Upper lobe of left lung (tissue), 6 donors: Measurements from ENCODE around the gene MMP19. TPM values are rescaled to one million over a fixed set of nuclear protein-coding genes. Genes with fewer than 3 reads are reported as not detected.

Source experiments
- ATAC-seq, 2 donors: fragments of 200-7000 bp; cut with Tn5 transposase; one replicate each; pipeline ENCODE4 v1.9.1; 2022; ENCODE audit warnings: mild to moderate bottlenecking in 2 of 2, moderate library complexity in 2 of 2; ENCODE audit not compliant: low FRiP score in 2 of 2
- DNase-seq, 2 donors: peaks; one replicate each; pipeline ENCODE4 v3.0.0-alpha.2; 2019 to 2020
- H3K27ac ChIP-seq, 4 donors: fragments of 200-600 bp; sonication (generic); one replicate each; pipeline ENCODE4 v1.5.1; 2016 to 2019
- H3K27me3 ChIP-seq, 4 donors: fragments of 200-600 bp; sonication (generic); one replicate each; pipeline ENCODE4 v1.5.1; 2017 to 2019
- H3K36me3 ChIP-seq, 4 donors: fragments of 200-600 bp; sonication (generic); one replicate each; pipeline ENCODE4 v1.5.1; 2016 to 2019
- H3K4me1 ChIP-seq, 4 donors: fragments of 200-600 bp; sonication (generic); one replicate each; pipeline ENCODE4 v1.5.1; 2018 to 2019
- H3K4me3 ChIP-seq, 4 donors: fragments of 200-600 bp; sonication (generic); one replicate each; pipeline ENCODE4 v1.5.1; 2017 to 2019; ENCODE audit warnings: mild to moderate bottlenecking in 2 of 4, moderate library complexity in 1 of 4
- H3K9me3 ChIP-seq, 4 donors: fragments of 200-600 bp; sonication (generic); one replicate each; pipeline ENCODE4 v1.5.1; 2018 to 2019
- EP300 ChIP-seq, 4 donors: sonication (generic); formaldehyde crosslinking; IDR thresholded peaks; one replicate each; pipeline ENCODE4 v1.5.1; 2017; ENCODE audit warnings: antibody characterized with exemption in 4 of 4, control low read depth in 2 of 4
- POLR2A ChIP-seq, 4 donors: fragments of 450-650 bp; IDR thresholded peaks; one replicate each; pipeline ENCODE4 v1.5.1; 2016 to 2017; ENCODE audit warnings: antibody characterized with exemption in 4 of 4, mild to moderate bottlenecking in 2 of 4
- POLR2AphosphoS5 ChIP-seq, 2 donors: sonication (generic); formaldehyde crosslinking; IDR thresholded peaks; one replicate each; pipeline ENCODE4 v1.5.1; 2017; ENCODE audit warnings: antibody characterized with exemption in 2 of 2
- WGBS, 2 donors: methylation state at CpG; one replicate each; pipeline ENCODE4 v1.1.5; 2017 to 2018; 5-methylcytosine and 5-hydroxymethylcytosine counted together
- total RNA-seq, 6 donors: library from RNA; depleted of rRNA in 4 of 6; stranded (reverse); fragments of >200 nt in 4 of 6; gene quantifications; one replicate each; pipeline versions ENCODE4 v1.1.0 to v1.2.1, GENCODE V29; 2016 to 2021
- TF ChIP-seq, protein P1 (sequence below), 6 experiments: fragments of 450-650 bp in 4 of 6; fragments of 200-600 bp in 2 of 6; sonication (generic) in 2 of 6; IDR thresholded peaks; one replicate each; pipeline ENCODE4 v1.5.1; 2016 to 2019; ENCODE audit warnings: antibody characterized with exemption in 6 of 6
- donor health status: DM: no; HTN: no; CAD: no; lungs with moderate emphysema.
- donor health status: DM: no; HTN: yes; CAD: no; lungs with severe emphysema.

MMP19 gene
- total RNA-seq, 6 donors from 2014 or later = 13.6 to 122 (median 42.3) TPM

DNA sequence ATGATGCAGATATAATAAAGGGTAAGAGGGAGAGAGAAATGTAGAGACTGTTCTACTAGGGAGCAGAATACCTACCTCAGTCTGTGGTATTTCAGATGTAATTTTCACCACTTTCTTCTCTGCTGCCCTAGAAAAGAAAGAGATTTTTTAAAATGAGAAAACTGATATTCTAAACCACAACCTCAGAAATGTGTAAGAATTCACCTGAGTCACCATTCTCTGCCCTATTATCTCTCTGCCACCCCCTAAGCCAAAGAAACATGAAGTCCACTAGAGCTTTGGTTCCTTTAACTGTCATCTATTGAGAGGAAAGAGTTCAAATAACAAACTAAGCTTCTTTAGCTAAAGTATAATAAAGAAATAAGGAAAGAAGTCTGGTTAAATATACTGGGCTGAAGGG, 46.8 kb downstream of the MMP19 start:
- Histone ChIP-seq H3K27ac (no peak overlapping the region), H3K36me3 (peaks cover 30 to 94% (median 63%) of the 10 kb centered on the region in 4 donors), H3K9me3 (no peaks in the 10 kb centered on the region), H3K4me1 (no peaks in the 10 kb centered on the region), H3K27me3 (no peaks in the 10 kb centered on the region), H3K4me3 (no peak overlapping the region)
- DNase-seq = no peak
- ATAC-seq = no peak
- TF ChIP-seq POLR2A (IDR thresholded peaks at IDR 0.05) (no peak), POLR2AphosphoS5 (IDR thresholded peaks at IDR 0.05) (no peak), EP300 (IDR thresholded peaks at IDR 0.05) (no peak)
- TF ChIP-seq, protein P1, sequence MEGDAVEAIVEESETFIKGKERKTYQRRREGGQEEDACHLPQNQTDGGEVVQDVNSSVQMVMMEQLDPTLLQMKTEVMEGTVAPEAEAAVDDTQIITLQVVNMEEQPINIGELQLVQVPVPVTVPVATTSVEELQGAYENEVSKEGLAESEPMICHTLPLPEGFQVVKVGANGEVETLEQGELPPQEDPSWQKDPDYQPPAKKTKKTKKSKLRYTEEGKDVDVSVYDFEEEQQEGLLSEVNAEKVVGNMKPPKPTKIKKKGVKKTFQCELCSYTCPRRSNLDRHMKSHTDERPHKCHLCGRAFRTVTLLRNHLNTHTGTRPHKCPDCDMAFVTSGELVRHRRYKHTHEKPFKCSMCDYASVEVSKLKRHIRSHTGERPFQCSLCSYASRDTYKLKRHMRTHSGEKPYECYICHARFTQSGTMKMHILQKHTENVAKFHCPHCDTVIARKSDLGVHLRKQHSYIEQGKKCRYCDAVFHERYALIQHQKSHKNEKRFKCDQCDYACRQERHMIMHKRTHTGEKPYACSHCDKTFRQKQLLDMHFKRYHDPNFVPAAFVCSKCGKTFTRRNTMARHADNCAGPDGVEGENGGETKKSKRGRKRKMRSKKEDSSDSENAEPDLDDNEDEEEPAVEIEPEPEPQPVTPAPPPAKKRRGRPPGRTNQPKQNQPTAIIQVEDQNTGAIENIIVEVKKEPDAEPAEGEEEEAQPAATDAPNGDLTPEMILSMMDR (IDR thresholded peaks at IDR 0.05) = no peak

DNA sequence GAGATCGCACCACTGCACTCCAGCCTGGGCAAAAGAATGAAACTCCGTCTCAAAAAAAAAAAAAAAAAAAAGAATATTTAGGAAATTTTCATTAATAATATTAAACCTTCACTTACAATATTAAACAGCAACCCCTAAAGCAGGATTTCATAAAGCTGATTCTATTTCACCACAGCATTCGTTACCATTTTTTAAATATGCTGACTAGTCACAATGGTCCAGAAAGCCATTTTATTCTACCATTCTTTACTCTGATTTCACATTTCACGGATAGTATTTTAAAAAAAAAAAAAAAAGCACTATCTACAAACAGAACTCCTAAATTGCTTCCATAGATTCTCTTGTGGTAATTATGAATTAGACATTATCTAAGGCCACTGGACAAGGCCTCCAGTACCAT, 52.8 kb downstream of the MMP19 start:
- H3K9me3 ChIP-seq = no peaks in the 10 kb centered on the region
- H3K4me3 ChIP-seq = no peak overlapping the region
- DNase-seq (no peak), ATAC-seq (no peak)
- H3K27me3 ChIP-seq = no peaks in the 10 kb centered on the region
- peaks cover 21 to 96% (median 71%) of the 10 kb centered on the region in 4 donors for H3K36me3 ChIP-seq
- 95 to 96% methylated on average over 4 of the region's 4 CpGs for WGBS, 2 donors
- H3K4me1 ChIP-seq = no peaks in the 10 kb centered on the region
- H3K27ac ChIP-seq = no peak overlapping the region
- TF ChIP-seq, protein P1 (IDR thresholded peaks at IDR 0.05) = no peak
- no peak for TF ChIP-seq POLR2A (IDR thresholded peaks at IDR 0.05)
- TF ChIP-seq POLR2AphosphoS5 (IDR thresholded peaks at IDR 0.05) = no peak
- no peak for TF ChIP-seq EP300 (IDR thresholded peaks at IDR 0.05)

DNA sequence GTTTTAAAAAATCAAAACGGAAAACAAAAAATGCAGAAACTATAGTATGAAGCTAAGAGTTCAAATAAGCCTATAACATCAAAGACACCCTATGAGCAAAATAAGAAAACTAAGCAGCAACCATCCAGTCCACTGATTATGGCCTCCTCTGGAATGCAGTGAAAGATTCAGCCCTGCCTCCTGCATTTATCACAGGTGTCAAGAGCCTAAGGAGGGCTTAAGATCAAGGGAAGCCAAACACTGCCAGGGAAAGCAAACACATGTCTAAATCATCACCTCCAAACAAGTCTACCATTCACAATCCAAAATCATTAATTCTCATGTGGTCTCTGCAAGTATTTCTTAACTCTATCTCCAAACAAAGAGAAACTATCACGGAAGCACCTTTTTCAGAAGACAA, 53.6 kb downstream of the MMP19 start:
- no peak for ATAC-seq
- no peaks in the 10 kb centered on the region for H3K27me3 ChIP-seq
- no peak overlapping the region for H3K27ac ChIP-seq
- no peak for DNase-seq
- peaks cover 14 to 96% (median 71%) of the 10 kb centered on the region in 4 donors for H3K36me3 ChIP-seq
- no peaks in the 10 kb centered on the region for H3K9me3 ChIP-seq
- WGBS, 2 donors = 85 to 88% methylated on average over 2 of the region's 2 CpGs
- H3K4me3 ChIP-seq = no peak overlapping the region
- TF ChIP-seq, protein P1 (IDR thresholded peaks at IDR 0.05) = no peak
- TF ChIP-seq EP300 (IDR thresholded peaks at IDR 0.05) = no peak
- no peak for TF ChIP-seq POLR2A (IDR thresholded peaks at IDR 0.05)
- no peak for TF ChIP-seq POLR2AphosphoS5 (IDR thresholded peaks at IDR 0.05)
- no peaks in the 10 kb centered on the region for H3K4me1 ChIP-seq

DNA sequence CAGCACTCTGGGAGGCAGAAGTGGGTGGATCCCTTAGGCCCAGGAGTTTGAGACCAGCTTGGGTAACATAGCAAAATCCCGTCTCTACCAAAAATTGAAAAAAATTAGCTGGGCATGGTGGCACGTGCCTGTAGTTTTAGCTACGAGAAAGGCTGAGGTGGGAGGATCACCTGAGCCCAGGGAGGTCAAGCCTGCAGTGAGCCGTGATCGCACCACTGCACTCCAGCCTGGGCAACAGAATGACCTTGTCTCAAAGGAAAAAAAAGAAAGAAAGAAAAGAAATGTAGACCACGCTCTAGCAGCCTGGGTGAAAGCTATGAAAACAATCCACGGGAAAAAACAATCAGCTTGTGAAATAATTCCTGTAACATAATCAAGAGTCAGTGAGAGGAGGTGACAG, 54.2 kb downstream of the MMP19 start:
- TF ChIP-seq POLR2AphosphoS5 (IDR thresholded peaks at IDR 0.05) (no peak), EP300 (IDR thresholded peaks at IDR 0.05) (no peak), POLR2A (IDR thresholded peaks at IDR 0.05) (no peak)
- Histone ChIP-seq H3K27ac (no peak overlapping the region), H3K4me1 (no peaks in the 10 kb centered on the region), H3K36me3 (peaks cover 15 to 96% (median 71%) of the 10 kb centered on the region in 4 donors), H3K9me3 (no peaks in the 10 kb centered on the region), H3K4me3 (no peak overlapping the region), H3K27me3 (no peaks in the 10 kb centered on the region)
- no peak for ATAC-seq
- 86 to 96% methylated on average over 7 of the region's 7 CpGs for WGBS, 2 donors
- no peak for DNase-seq

Other genes with a start within 250 kb of the MMP19 start
- gene OR10P1, start 206.0 kb downstream of the MMP19 start, total RNA-seq = not detected
- gene ITGA7, start 135.0 kb downstream of the MMP19 start, total RNA-seq = 10 to 100 TPM in 3 of 6 donors, 1 to 10 TPM in 3; 4.6 to 30.4 (median 9.0) TPM
- 100 to 1,000 TPM in 5 of 6 donors, 10 to 100 TPM in 1; 34.6 to 255 (median 139) TPM for gene BLOC1S1, start 126.9 kb downstream of the MMP19 start, total RNA-seq
- gene RDH5, start 122.5 kb downstream of the MMP19 start, total RNA-seq = 10 to 100 TPM in 1 of 6 donors, 1 to 10 TPM in 5; 3.8 to 37.7 (median 5.6) TPM
- gene CD63, start 113.9 kb downstream of the MMP19 start, total RNA-seq = 1,000 to 10,000 TPM in 3 of 6 donors, 100 to 1,000 TPM in 3; 399 to 1,448 (median 972) TPM
- gene GDF11, start 99.8 kb downstream of the MMP19 start, total RNA-seq = 1 to 10 TPM; 1.0 to 6.8 (median 2.3) TPM
- gene SARNP, start 25.2 kb downstream of the MMP19 start, total RNA-seq = 10 to 100 TPM; 39.1 to 69.3 (median 54.9) TPM
- 10 to 100 TPM in 5 of 6 donors, 1 to 10 TPM in 1; 9.4 to 62.9 (median 20.2) TPM for gene ORMDL2, start 24.9 kb downstream of the MMP19 start, total RNA-seq
- 10 to 100 TPM; 22.0 to 40.3 (median 33.6) TPM for gene DNAJC14, start 13.3 kb downstream of the MMP19 start, total RNA-seq
- 10 to 100 TPM; 23.0 to 47.3 (median 32.8) TPM for gene PYM1, start 85.0 kb upstream of the MMP19 start, total RNA-seq
- gene DGKA, start 88.2 kb upstream of the MMP19 start, total RNA-seq = 100 to 1,000 TPM in 1 of 6 donors, 10 to 100 TPM in 5; 16.7 to 251 (median 37.3) TPM
- gene PMEL, start 123.1 kb upstream of the MMP19 start, total RNA-seq = 10 to 100 TPM in 1 of 6 donors, 1 to 10 TPM in 4, under 1 TPM in 1; 0.91 to 45.1 (median 1.5) TPM
- gene CDK2, start 123.9 kb upstream of the MMP19 start, total RNA-seq = 10 to 100 TPM; 11.7 to 27.9 (median 21.7) TPM
- 100 to 1,000 TPM in 4 of 6 donors, 10 to 100 TPM in 2; 53.4 to 139 (median 116) TPM for gene RAB5B, start 131.1 kb upstream of the MMP19 start, total RNA-seq
- 10 to 100 TPM; 12.8 to 36.3 (median 21.9) TPM for gene SUOX, start 154.3 kb upstream of the MMP19 start, total RNA-seq
- 10 to 100 TPM in 1 of 6 donors, 1 to 10 TPM in 5; 5.6 to 23.0 (median 9.3) TPM for gene IKZF4, start 178.1 kb upstream of the MMP19 start, total RNA-seq
- 100 to 1,000 TPM in 3 of 6 donors, 10 to 100 TPM in 3; 15.3 to 570 (median 150) TPM for gene RPS26, start 199.0 kb upstream of the MMP19 start, total RNA-seq
- 100 to 1,000 TPM in 3 of 6 donors, 10 to 100 TPM in 3; 56.8 to 171 (median 101) TPM for gene ERBB3, start 237.2 kb upstream of the MMP19 start, total RNA-seq